Neural progenitor cell (in vitro differentiated cells): Measurements from ENCODE around the gene ST3GAL4.

Experiments
- EZH2 ChIP-seq: fragments of 200-600 bp; sonication (generic); IDR thresholded peaks from 2 replicates; pipeline ENCODE4 v1.6.1; 2017; ENCODE audit warnings: antibody characterized with exemption, mild to moderate bottlenecking, moderate library complexity
- TF ChIP-seq, protein P1 (sequence below): fragments of 200-600 bp; sonication (generic); IDR thresholded peaks from 2 replicates; pipeline ENCODE4 v1.5.1; 2017; ENCODE audit warnings: antibody characterized with exemption, mild to moderate bottlenecking

DNA sequence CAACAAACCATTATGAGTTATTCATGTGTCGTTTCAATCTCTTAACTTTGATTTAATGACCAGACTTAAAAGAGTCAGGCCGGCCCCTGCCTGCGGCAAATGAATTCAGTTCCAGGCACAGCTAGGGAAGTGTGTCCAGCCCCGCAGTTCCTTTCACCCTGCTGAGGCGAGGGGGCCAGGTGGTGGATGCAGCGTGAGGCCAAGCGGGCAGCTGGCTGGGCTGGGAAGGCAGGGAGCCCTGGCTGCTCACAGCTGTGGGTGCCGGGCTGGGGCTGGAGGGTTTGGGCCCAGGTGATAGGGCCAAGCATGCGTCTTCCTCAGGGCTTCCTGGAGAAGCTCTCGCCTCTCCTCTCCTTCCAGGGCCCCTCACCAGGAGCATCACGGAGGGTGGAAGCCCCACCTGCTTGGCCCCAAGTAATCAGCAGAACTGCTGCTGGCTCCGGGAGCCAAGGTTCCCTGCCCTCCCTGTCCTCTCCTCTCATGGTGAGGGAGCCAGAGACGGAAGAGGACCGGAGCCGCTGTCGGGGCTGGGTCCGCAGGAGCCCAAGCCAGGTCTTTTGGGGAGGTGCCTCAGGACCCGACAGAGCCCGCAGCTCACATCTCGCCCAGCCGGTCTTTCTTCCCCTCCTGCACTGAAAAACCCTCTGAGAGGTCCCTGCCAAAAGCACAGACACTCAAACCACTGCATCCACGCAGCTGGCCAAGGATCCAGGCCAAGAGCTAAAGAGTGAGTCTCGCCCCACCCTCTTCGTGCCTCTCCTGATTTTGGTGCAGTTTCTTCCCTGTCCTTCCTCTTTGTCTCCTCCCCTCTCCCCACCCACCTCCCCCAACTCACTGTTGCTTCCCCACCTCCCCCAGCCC is 97.0 kb downstream of the ST3GAL4 start:
- TF ChIP-seq, protein P1, sequence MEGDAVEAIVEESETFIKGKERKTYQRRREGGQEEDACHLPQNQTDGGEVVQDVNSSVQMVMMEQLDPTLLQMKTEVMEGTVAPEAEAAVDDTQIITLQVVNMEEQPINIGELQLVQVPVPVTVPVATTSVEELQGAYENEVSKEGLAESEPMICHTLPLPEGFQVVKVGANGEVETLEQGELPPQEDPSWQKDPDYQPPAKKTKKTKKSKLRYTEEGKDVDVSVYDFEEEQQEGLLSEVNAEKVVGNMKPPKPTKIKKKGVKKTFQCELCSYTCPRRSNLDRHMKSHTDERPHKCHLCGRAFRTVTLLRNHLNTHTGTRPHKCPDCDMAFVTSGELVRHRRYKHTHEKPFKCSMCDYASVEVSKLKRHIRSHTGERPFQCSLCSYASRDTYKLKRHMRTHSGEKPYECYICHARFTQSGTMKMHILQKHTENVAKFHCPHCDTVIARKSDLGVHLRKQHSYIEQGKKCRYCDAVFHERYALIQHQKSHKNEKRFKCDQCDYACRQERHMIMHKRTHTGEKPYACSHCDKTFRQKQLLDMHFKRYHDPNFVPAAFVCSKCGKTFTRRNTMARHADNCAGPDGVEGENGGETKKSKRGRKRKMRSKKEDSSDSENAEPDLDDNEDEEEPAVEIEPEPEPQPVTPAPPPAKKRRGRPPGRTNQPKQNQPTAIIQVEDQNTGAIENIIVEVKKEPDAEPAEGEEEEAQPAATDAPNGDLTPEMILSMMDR = no peak
- no peak for TF ChIP-seq EZH2
